ENCODE measurements around the gene TMOD2.

Gene TMOD2

GRCh38 chr15:51863131-51863530 is 111.7 kb downstream of the TMOD2 start:
- DNase-seq, result no peak

GRCh38 chr15:51864408-51865056 is 113.1 kb downstream of the TMOD2 start:
- no peak for DNase-seq

GRCh38 chr15:51865317-51865716 is 113.9 kb downstream of the TMOD2 start:
- no peak for DNase-seq

Data from NCI-H510A (cell line).